ENCODE measurements around the gene NME8. TPM values are rescaled to one million over a fixed set of nuclear protein-coding genes. Genes with fewer than 3 reads are reported as not detected.
A peak's percentile ranks its signal among the peaks of the same experiment; 100 is the strongest.

Gene NME8
- total RNA-seq, 3 donors from 2014 or later (not counting 1 experiment from before 2014, with no cell fraction given), result 23.5 to 37.0 (median 27.1) TPM

DNA sequence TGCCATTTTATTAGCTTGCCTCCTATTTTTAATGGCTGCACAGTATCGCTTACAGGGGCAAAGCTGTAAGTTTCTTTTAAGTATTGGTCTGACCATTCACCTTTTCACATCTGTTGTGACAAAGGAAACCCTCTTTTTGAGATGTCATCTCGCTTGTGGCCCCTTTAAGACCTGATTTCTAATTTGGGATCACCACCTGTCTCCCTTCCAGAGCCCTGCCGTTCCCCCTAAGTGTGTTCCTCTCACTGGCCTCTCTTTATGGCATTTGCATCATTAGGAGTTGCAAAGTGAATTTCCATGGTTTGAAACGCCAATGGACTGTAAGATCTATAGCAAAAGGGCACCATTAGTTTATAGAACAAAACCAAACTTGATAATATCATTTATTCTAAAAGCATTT lies 73.5 kb downstream of the NME8 start:
- H3K9me3 ChIP-seq (ENCODE audit: control insufficient read depth, insufficient read depth, low read length), result peaks cover 2% of the 10 kb centered on the region
- peak overlapping the region; percentile 87 for H3K4me3 Mint-ChIP-seq

DNA sequence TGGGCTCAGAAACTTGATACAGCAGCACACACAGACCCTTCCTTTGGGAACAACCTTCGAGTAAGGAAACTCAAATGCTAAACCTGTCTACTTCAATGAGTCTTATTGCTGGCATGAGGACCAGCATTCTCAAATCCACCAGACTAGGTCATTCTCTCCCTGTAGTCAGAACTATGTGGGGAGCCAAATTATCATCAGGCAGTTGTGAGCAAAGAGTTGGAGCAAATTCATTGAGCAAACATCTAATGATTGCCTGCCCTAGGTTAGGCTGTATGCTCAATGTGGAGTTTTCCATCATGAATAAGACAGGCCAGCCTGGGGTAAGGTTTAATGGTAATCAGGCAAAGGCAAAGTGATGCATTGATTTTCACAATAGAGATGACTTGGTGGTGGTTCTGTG lies 75.6 kb downstream of the NME8 start:
- no peak overlapping the region for H3K4me3 Mint-ChIP-seq
- Histone ChIP-seq H3K27me3 (ENCODE audit: control insufficient read depth, insufficient read depth, low read length) (no peaks in the 10 kb centered on the region), H3K4me1 (ENCODE audit: control insufficient read depth, insufficient read depth, low read length) (peaks cover 11% of the 10 kb centered on the region), H3K27ac (ENCODE audit: low read length) (no peak overlapping the region), H3K4me3 (ENCODE audit: low read length) (no peak overlapping the region), H3K36me3 (ENCODE audit: control insufficient read depth, insufficient read depth, low read length) (no peaks in the 10 kb centered on the region), H3K9me3 (ENCODE audit: control insufficient read depth, insufficient read depth, low read length) (peaks cover 2% of the 10 kb centered on the region)
- H3K27ac Mint-ChIP-seq, result no peak overlapping the region
- peaks cover 11 to 18% of the 10 kb centered on the region in 2 donors for H3K27me3 Mint-ChIP-seq (ENCODE audit: low read depth in 2 of 2)
- H3K4me1 Mint-ChIP-seq, result peaks cover 12% of the 10 kb centered on the region in 2 donors
- no peak for ATAC-seq
- H3K9me3 Mint-ChIP-seq, result no peaks in the 10 kb centered on the region
- DNase-seq, result no peak
- intact Hi-C loops (cut with micrococcal nuclease), result no loop called here
- 70% methylated on average over 1 of the region's 1 CpG for WGBS (ENCODE audit: insufficient coverage)
- H3K36me3 Mint-ChIP-seq, result no peaks in the 10 kb centered on the region
- TF ChIP-seq, protein P1, sequence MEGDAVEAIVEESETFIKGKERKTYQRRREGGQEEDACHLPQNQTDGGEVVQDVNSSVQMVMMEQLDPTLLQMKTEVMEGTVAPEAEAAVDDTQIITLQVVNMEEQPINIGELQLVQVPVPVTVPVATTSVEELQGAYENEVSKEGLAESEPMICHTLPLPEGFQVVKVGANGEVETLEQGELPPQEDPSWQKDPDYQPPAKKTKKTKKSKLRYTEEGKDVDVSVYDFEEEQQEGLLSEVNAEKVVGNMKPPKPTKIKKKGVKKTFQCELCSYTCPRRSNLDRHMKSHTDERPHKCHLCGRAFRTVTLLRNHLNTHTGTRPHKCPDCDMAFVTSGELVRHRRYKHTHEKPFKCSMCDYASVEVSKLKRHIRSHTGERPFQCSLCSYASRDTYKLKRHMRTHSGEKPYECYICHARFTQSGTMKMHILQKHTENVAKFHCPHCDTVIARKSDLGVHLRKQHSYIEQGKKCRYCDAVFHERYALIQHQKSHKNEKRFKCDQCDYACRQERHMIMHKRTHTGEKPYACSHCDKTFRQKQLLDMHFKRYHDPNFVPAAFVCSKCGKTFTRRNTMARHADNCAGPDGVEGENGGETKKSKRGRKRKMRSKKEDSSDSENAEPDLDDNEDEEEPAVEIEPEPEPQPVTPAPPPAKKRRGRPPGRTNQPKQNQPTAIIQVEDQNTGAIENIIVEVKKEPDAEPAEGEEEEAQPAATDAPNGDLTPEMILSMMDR (IDR thresholded peaks at IDR 0.05), result no peak

More for the DNA sequence above, 73.5 kb downstream of the NME8 start:
- intact Hi-C loops (cut with micrococcal nuclease), result no loop called here
- H3K27me3 Mint-ChIP-seq (ENCODE audit: low read depth in 2 of 2), result peaks cover 11 to 33% of the 10 kb centered on the region in 2 donors
- H3K27ac ChIP-seq (ENCODE audit: low read length), result no peak overlapping the region
- H3K36me3 Mint-ChIP-seq, result no peaks in the 10 kb centered on the region
- no peak overlapping the region for H3K4me3 ChIP-seq (ENCODE audit: low read length)
- H3K36me3 ChIP-seq (ENCODE audit: control insufficient read depth, insufficient read depth, low read length), result no peaks in the 10 kb centered on the region
- TF ChIP-seq, protein P1 (IDR thresholded peaks at IDR 0.05), result no peak
- no peaks in the 10 kb centered on the region for H3K9me3 Mint-ChIP-seq
- peaks cover under 1% of the 10 kb centered on the region for H3K27me3 ChIP-seq (ENCODE audit: control insufficient read depth, insufficient read depth, low read length)
- WGBS (ENCODE audit: insufficient coverage), result 69% methylated on average over 4 of the region's 4 CpGs
- DNase-seq, result no peak
- no peak for ATAC-seq
- no peak overlapping the region for H3K27ac Mint-ChIP-seq
- H3K4me1 Mint-ChIP-seq, result peaks cover 19 to 22% of the 10 kb centered on the region in 2 donors
- peaks cover 15% of the 10 kb centered on the region for H3K4me1 ChIP-seq (ENCODE audit: control insufficient read depth, insufficient read depth, low read length)

DNA sequence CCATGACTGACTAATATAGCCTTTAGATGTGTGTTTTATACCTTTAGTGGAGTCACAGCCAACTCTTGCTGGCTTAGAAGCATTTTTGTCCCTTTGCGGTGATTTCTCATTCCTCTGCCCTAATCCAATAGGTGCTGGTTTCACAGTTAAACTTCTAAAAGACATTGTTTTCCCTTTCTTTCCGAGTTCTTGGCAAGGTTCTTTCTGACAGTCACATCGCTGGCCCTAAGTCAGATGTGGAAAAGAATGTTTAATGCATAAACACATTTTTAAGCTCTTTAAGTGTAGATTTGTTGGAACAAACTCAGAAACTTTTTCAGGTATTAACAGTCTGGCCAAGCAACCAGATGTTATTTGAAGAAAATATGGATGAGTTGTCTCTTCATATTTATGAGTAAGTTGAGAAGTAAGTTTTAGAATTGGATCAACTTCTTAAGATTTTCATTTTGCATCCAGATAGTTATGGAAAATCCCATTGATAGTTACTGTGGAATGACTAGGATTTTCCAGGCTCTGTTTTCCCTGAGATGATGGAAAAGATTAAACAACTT lies 76.2 kb downstream of the NME8 start:
- Histone ChIP-seq H3K4me1 (ENCODE audit: control insufficient read depth, insufficient read depth, low read length) (peaks cover 11% of the 10 kb centered on the region), H3K4me3 (ENCODE audit: low read length) (no peak overlapping the region), H3K36me3 (ENCODE audit: control insufficient read depth, insufficient read depth, low read length) (no peaks in the 10 kb centered on the region), H3K27me3 (ENCODE audit: control insufficient read depth, insufficient read depth, low read length) (no peaks in the 10 kb centered on the region), H3K27ac (ENCODE audit: low read length) (no peak overlapping the region), H3K9me3 (ENCODE audit: control insufficient read depth, insufficient read depth, low read length) (peaks cover 2% of the 10 kb centered on the region)
- Mint-ChIP-seq H3K9me3 (no peaks in the 10 kb centered on the region), H3K36me3 (no peaks in the 10 kb centered on the region), H3K27me3 (ENCODE audit: low read depth in 2 of 2) (peaks cover 8 to 12% of the 10 kb centered on the region in 2 donors), H3K4me1 (peaks cover 12% of the 10 kb centered on the region in 2 donors), H3K27ac (no peak overlapping the region), H3K4me3 (no peak overlapping the region)
- DNase-seq, result no peak
- TF ChIP-seq, protein P1 (IDR thresholded peaks at IDR 0.05), result no peak
- no peak for ATAC-seq
- 84% methylated on average over 3 of the region's 3 CpGs for WGBS (ENCODE audit: insufficient coverage)
- intact Hi-C loops (cut with micrococcal nuclease), result no loop called here

DNA sequence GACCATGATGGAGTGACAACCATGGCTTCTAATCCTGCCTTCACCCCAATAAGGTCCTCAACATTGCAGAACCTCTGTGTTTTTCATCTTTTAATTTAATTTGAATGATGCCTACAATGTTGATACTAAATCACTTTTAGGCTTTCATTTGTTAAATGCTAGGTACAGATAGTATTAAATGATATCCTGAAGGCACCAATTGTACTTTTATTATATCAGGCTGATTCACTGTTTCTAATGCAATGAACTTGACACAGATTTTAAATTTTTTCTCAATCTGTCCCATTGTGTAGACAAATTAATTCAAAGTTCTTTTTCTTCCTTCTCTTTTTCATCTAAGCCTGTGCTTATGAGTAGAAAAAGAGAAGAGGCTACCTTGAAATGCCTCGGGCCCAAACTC lies 77.2 kb downstream of the NME8 start:
- peaks cover 5 to 8% of the 10 kb centered on the region in 2 donors for H3K27me3 Mint-ChIP-seq (ENCODE audit: low read depth in 2 of 2)
- Histone ChIP-seq H3K4me3 (ENCODE audit: low read length) (no peak overlapping the region), H3K9me3 (ENCODE audit: control insufficient read depth, insufficient read depth, low read length) (peaks cover 2% of the 10 kb centered on the region), H3K27ac (ENCODE audit: low read length) (no peak overlapping the region), H3K36me3 (ENCODE audit: control insufficient read depth, insufficient read depth, low read length) (no peaks in the 10 kb centered on the region), H3K4me1 (ENCODE audit: control insufficient read depth, insufficient read depth, low read length) (peaks cover 6% of the 10 kb centered on the region), H3K27me3 (ENCODE audit: control insufficient read depth, insufficient read depth, low read length) (no peaks in the 10 kb centered on the region)
- peaks cover 6% of the 10 kb centered on the region in 2 donors for H3K4me1 Mint-ChIP-seq
- DNase-seq, result no peak
- H3K27ac Mint-ChIP-seq, result no peak overlapping the region
- no CpG with 5 or more reads among the region's 1 CpG for WGBS (ENCODE audit: insufficient coverage)
- H3K9me3 Mint-ChIP-seq, result no peaks in the 10 kb centered on the region
- no peaks in the 10 kb centered on the region for H3K36me3 Mint-ChIP-seq
- H3K4me3 Mint-ChIP-seq, result no peak overlapping the region
- TF ChIP-seq, protein P1 (IDR thresholded peaks at IDR 0.05), result no peak
- ATAC-seq, result no peak
- intact Hi-C loops (cut with micrococcal nuclease), result no loop called here

All from natural killer cell (primary cell).